H1 (cell line): Measurements from ENCODE around the gene SAFB. TPM values are rescaled to one million over a fixed set of nuclear protein-coding genes. Genes with fewer than 3 reads are reported as not detected.
A peak's percentile ranks its signal among the peaks of the same experiment; 100 is the strongest.

Experiments
- CTCF ChIA-PET: fragments of 300-600 bp; sonication (Branson Sonifier 250); formaldehyde crosslinking; loops from one replicate; lab custom pipeline; 2021; ENCODE audit not compliant: partially characterized antibody; lab: Charles Lee
- POLR2A ChIA-PET: fragments of 300-600 bp; sonication (Branson Sonifier 250); formaldehyde crosslinking; loops from one replicate; lab custom pipeline; 2021; ENCODE audit warnings: inconsistent platforms; ENCODE audit not compliant: partially characterized antibody; lab: Charles Lee
- DNase-seq, 2 experiments: peaks; one replicate each; pipeline versions ENCODE4 v3.0.0 to v3.0.0-alpha.2; 2010 to 2022; ENCODE audit warnings: low spot score in 2 of 2, low read depth in 1 of 2, mixed read lengths in 1 of 2
- FAIRE-seq: peaks from 2 replicates; lab custom pipeline; 2011; peaks lifted over from hg19 to GRCh38; lab: Jason Lieb, UNC
- H2AFZ ChIP-seq: 2 replicates; pipeline ENCODE4 v1.8.1; 2012; ENCODE audit warnings: low read length, inconsistent platforms
- H2AK5ac ChIP-seq: 2 replicates; pipeline ENCODE4 v1.6.1; 2013; ENCODE audit warnings: low read depth, low read length
- H2BK120ac ChIP-seq: replicated peaks from 2 replicates; pipeline ENCODE3; 2013; ENCODE audit warnings: low read depth, low read length, inconsistent platforms
- H2BK12ac ChIP-seq: 2 replicates; pipeline ENCODE4 v1.6.1; 2013; ENCODE audit warnings: low read depth, low read length
- H2BK15ac ChIP-seq: 2 replicates; pipeline ENCODE4 v1.6.1; 2013; ENCODE audit warnings: low read length
- H2BK20ac ChIP-seq: 2 replicates; pipeline ENCODE4 v1.6.1; 2013; ENCODE audit warnings: low read length
- H2BK5ac ChIP-seq: 2 replicates; pipeline ENCODE4 v1.6.1; 2013; ENCODE audit warnings: low read depth, low read length
- H3K14ac ChIP-seq: 2 replicates; pipeline ENCODE4 v1.6.1; 2013; ENCODE audit warnings: inconsistent platforms; ENCODE audit not compliant: insufficient read length
- H3K18ac ChIP-seq: 2 replicates; pipeline ENCODE4 v1.6.1; 2013; ENCODE audit warnings: low read length; ENCODE audit errors: extremely low read depth
- H3K23ac ChIP-seq: 2 replicates; pipeline ENCODE4 v1.6.1; 2013; ENCODE audit warnings: inconsistent platforms; ENCODE audit not compliant: insufficient read length
- H3K23me2 ChIP-seq: 2 replicates; pipeline ENCODE4 v1.6.1; 2013; ENCODE audit warnings: low read depth, low read length
- H3K27ac ChIP-seq: 2 replicates; pipeline ENCODE4 v1.6.1; 2011; ENCODE audit warnings: low read depth, low read length, inconsistent platforms
- H3K27me3 ChIP-seq, 4 experiments: replicated peaks in 1 of 4; 1 replicate in 1 of 4; 2 replicates in 3 of 4; pipeline versions ENCODE4 v1.6.1 to v1.8.1; 2011 to 2013; ENCODE audit warnings: low read length in 3 of 4, mild to moderate bottlenecking in 3 of 4, inconsistent platforms in 2 of 4, mixed read lengths in 2 of 4, moderate library complexity in 1 of 4; ENCODE audit not compliant: control insufficient read depth in 3 of 4, insufficient read depth in 3 of 4; ENCODE audit errors: extremely low read depth in 1 of 4
- H3K36me3 ChIP-seq, 4 experiments: 2 replicates each; pipeline versions ENCODE4 v1.6.1 to v1.8.1; 2011 to 2013; ENCODE audit warnings: mild to moderate bottlenecking in 4 of 4, low read length in 3 of 4, moderate library complexity in 2 of 4, control low read depth in 1 of 4, inconsistent platforms in 1 of 4; ENCODE audit not compliant: insufficient read depth in 4 of 4, control insufficient read depth in 2 of 4
- H3K4ac ChIP-seq: replicated peaks from 2 replicates; pipeline ENCODE3; 2013; ENCODE audit warnings: low read length, low read depth, mixed read lengths, inconsistent platforms; ENCODE audit not compliant: insufficient read length
- H3K4me1 ChIP-seq, 4 experiments: replicated peaks in 1 of 4; 1 replicate in 1 of 4; 2 replicates in 3 of 4; pipeline versions ENCODE4 v1.6.1 to v1.8.1; 2011 to 2013; ENCODE audit warnings: low read length in 3 of 4, inconsistent platforms in 2 of 4, mixed read lengths in 1 of 4; ENCODE audit not compliant: insufficient read depth in 4 of 4, control insufficient read depth in 3 of 4
- H3K4me2 ChIP-seq, 2 experiments: 2 replicates each; pipeline versions ENCODE4 v1.6.1 to v1.8.1; 2011 to 2013; ENCODE audit warnings: low read depth in 2 of 2, low read length in 2 of 2, control low read depth in 1 of 2, inconsistent platforms in 1 of 2, mild to moderate bottlenecking in 1 of 2; ENCODE audit not compliant: insufficient read depth in 1 of 2
- H3K4me3 ChIP-seq, 4 experiments: fragments of 200-600, 300-600 bp in 1 of 4; sonication (generic), shearing (Covaris generic), sonication (Bioruptor Twin) in 1 of 4; 2 replicates each; pipeline versions ENCODE4 v1.5.1 to v1.8.1; 2011 to 2016; ENCODE audit warnings: low read length in 4 of 4, low read depth in 3 of 4, control low read depth in 2 of 4, inconsistent platforms in 2 of 4, mild to moderate bottlenecking in 2 of 4, mixed read lengths in 1 of 4, moderate library complexity in 1 of 4; ENCODE audit not compliant: insufficient read depth in 2 of 4; ENCODE audit errors: extremely low read depth in 1 of 4
- H3K56ac ChIP-seq: replicated peaks from 2 replicates; pipeline ENCODE3; 2013; ENCODE audit warnings: low read depth, mild to moderate bottlenecking, mixed read lengths, low read length, inconsistent platforms; ENCODE audit not compliant: insufficient read length
- H3K79me1 ChIP-seq: 2 replicates; pipeline ENCODE4 v1.6.1; 2013; ENCODE audit warnings: low read depth, low read length, control low read depth
- H3K79me2 ChIP-seq, 2 experiments: 2 replicates each; pipeline versions ENCODE4 v1.6.1 to v1.8.1; 2012 to 2013; ENCODE audit warnings: low read length in 2 of 2, mild to moderate bottlenecking in 2 of 2, inconsistent platforms in 1 of 2; ENCODE audit not compliant: insufficient read depth in 2 of 2, control insufficient read depth in 1 of 2
- H3K9ac ChIP-seq, 4 experiments: replicated peaks in 1 of 4; 1 replicate in 1 of 4; 2 replicates in 3 of 4; pipeline versions ENCODE4 v1.6.1 to v1.8.1; 2011 to 2013; ENCODE audit warnings: low read depth in 3 of 4, low read length in 3 of 4, control low read depth in 2 of 4, mild to moderate bottlenecking in 2 of 4, moderate library complexity in 2 of 4, inconsistent platforms in 1 of 4; ENCODE audit errors: extremely low read depth in 1 of 4
- H3K9me3 ChIP-seq, 2 experiments: 2 replicates each; pipeline versions ENCODE4 v1.6.1 to v1.8.1; 2012 to 2013; ENCODE audit warnings: mild to moderate bottlenecking in 2 of 2, moderate library complexity in 2 of 2, control low read depth in 1 of 2, inconsistent platforms in 1 of 2, low read depth in 1 of 2, low read length in 1 of 2, mixed read lengths in 1 of 2; ENCODE audit not compliant: insufficient read depth in 2 of 2
- H4K20me1 ChIP-seq, 2 experiments: replicated peaks in 1 of 2; 2 replicates each; pipeline versions ENCODE3 to v1.8.1; 2011 to 2013; ENCODE audit warnings: inconsistent platforms in 2 of 2, low read length in 2 of 2, mild to moderate bottlenecking in 1 of 2; ENCODE audit not compliant: insufficient read depth in 2 of 2, control insufficient read depth in 1 of 2
- H4K5ac ChIP-seq: 2 replicates; pipeline ENCODE4 v1.6.1; 2013; ENCODE audit warnings: low read length, low read depth, mixed read lengths, inconsistent platforms; ENCODE audit not compliant: insufficient read length
- H4K8ac ChIP-seq: 2 replicates; pipeline ENCODE4 v1.8.0; 2013; ENCODE audit warnings: mild to moderate bottlenecking, moderate library complexity, low read length, inconsistent platforms; ENCODE audit not compliant: insufficient read depth; ENCODE audit errors: extremely low read depth
- H4K91ac ChIP-seq: replicated peaks from 2 replicates; pipeline ENCODE3; 2013; ENCODE audit warnings: low read length, mixed read lengths, inconsistent platforms; ENCODE audit not compliant: insufficient read length
- ATF2 ChIP-seq: IDR thresholded peaks from 2 replicates; pipeline ENCODE4 v1.6.1; 2012; ENCODE audit warnings: low read length, inconsistent platforms
- CBX8 ChIP-seq: fragments of 300-800, 300-1000 bp; sonication (generic); IDR thresholded peaks from 2 replicates; pipeline ENCODE4 v1.7.1; 2016; ENCODE audit warnings: low read depth, low read length, borderline replicate concordance
- CEBPB ChIP-seq: IDR thresholded peaks from 2 replicates; pipeline ENCODE4 v1.6.1; 2012; ENCODE audit warnings: low read depth, low read length
- CREB1 ChIP-seq: IDR thresholded peaks from 2 replicates; pipeline ENCODE4 v1.6.1; 2012; ENCODE audit warnings: inconsistent platforms
- JUN ChIP-seq: IDR thresholded peaks from 2 replicates; pipeline ENCODE4 v1.6.1; 2011; ENCODE audit warnings: low read depth, mild to moderate bottlenecking, improper control_type of control experiment, low read length
- JUND ChIP-seq: IDR thresholded peaks from 2 replicates; pipeline ENCODE4 v1.6.1; 2011; ENCODE audit warnings: mild to moderate bottlenecking, improper control_type of control experiment, low read length
- NRF1 ChIP-seq: IDR thresholded peaks from 2 replicates; pipeline ENCODE4 v1.6.1; 2011; ENCODE audit warnings: mild to moderate bottlenecking, low read depth, low read length, improper control_type of control experiment
- POLR2A ChIP-seq, 2 experiments: IDR thresholded peaks; 1 replicate in 1 of 2; 2 replicates in 1 of 2; pipeline ENCODE4 v1.6.1; 2011; ENCODE audit warnings: low read depth in 2 of 2, low read length in 2 of 2, mild to moderate bottlenecking in 2 of 2; ENCODE audit errors: control extremely low read depth in 1 of 2
- RAD21 ChIP-seq, 2 experiments: IDR thresholded peaks in 1 of 2; conservative IDR thresholded peaks in 1 of 2; 2 replicates each; pipeline ENCODE4 v1.6.1; 2011; ENCODE audit warnings: low read depth in 2 of 2, low read length in 2 of 2, improper control_type of control experiment in 1 of 2, inconsistent platforms in 1 of 2, mild to moderate bottlenecking in 1 of 2, moderate library complexity in 1 of 2
- RBBP5 ChIP-seq: IDR thresholded peaks from 2 replicates; pipeline ENCODE4 v1.7.1; 2012; ENCODE audit warnings: low read depth, mild to moderate bottlenecking, inconsistent platforms, low read length, moderate library complexity, borderline replicate concordance
- RXRA ChIP-seq: IDR thresholded peaks from 2 replicates; pipeline ENCODE4 v1.6.1; 2011; ENCODE audit warnings: low read depth, mild to moderate bottlenecking, low read length, moderate library complexity; ENCODE audit not compliant: insufficient read depth
- SIN3A ChIP-seq, 2 experiments: IDR thresholded peaks in 1 of 2; conservative IDR thresholded peaks in 1 of 2; 2 replicates each; pipeline ENCODE4 v1.6.1; 2011 to 2012; ENCODE audit warnings: low read length in 2 of 2, improper control_type of control experiment in 1 of 2, low read depth in 1 of 2, mild to moderate bottlenecking in 1 of 2
- SIX5 ChIP-seq: IDR thresholded peaks from 2 replicates; pipeline ENCODE4 v1.6.1; 2011; ENCODE audit warnings: mild to moderate bottlenecking, low read depth, low read length
- WGBS, 2 experiments: shearing (Covaris generic) in 1 of 2; methylation state at CpG; one replicate each; pipeline versions ENCODE4 v1.1.6 to v1.1.7; 2013 to 2015; ENCODE audit warnings: low lambda C conversion rate in 2 of 2, mixed read lengths in 2 of 2, inconsistent platforms in 1 of 2, low coverage in 1 of 2, missing lambda C conversion rate in 1 of 2; ENCODE audit not compliant: insufficient replicate concordance in 2 of 2, insufficient coverage in 1 of 2, insufficient read length in 1 of 2; ENCODE audit errors: extremely low coverage in 1 of 2, missing lambda C conversion rate in 1 of 2; 5-methylcytosine and 5-hydroxymethylcytosine counted together
- polyA plus RNA-seq, 7 experiments: library from polyadenylated mRNA; depleted of rRNA in 3 of 7; stranded (reverse) in 5 of 7; unstranded in 2 of 7; fragments of >200 nt in 5 of 7; fragments of 200-250 nt in 2 of 7; gene quantifications; 1 replicate in 5 of 7; 2 replicates in 1 of 7; 4 replicates in 1 of 7; pipeline versions ENCODE4 v1.2.1 to v1.2.3, GENCODE V29; 2011 to 2013; ENCODE audit warnings: missing spikeins in 2 of 7, mixed read lengths in 2 of 7
- total RNA-seq: library from RNA; stranded (reverse); fragmentation: NEBNext Ultra II Directional; extraction: Animal tissue kit (Norgen Biotek cat#: 25700); gene quantifications from 2 replicates; pipeline ENCODE4 v1.2.1, GENCODE V29; 2021

Gene SAFB
- total and polyA plus RNA-seq, 2 of the 8 experiments (the other 6 are each of a cell fraction or from before 2014, with no cell fraction given): 27.0 to 110 TPM

GRCh38 chr19:5661483-5661882, 38.6 kb downstream of the SAFB start:
- Histone ChIP-seq H3K18ac (no peak overlapping the region), H2BK120ac (no peak overlapping the region), H4K5ac (no peak overlapping the region), H3K27ac (no peak overlapping the region), H3K79me1 (no peaks in the 10 kb centered on the region; the same call in 1 of the 2 replicates), H4K8ac (peak overlapping the region; percentile 51; the same call in 1 of the 2 replicates), H3K9ac (no peak overlapping the region), H3K14ac (no peak overlapping the region), H2BK20ac (no peak overlapping the region), H3K23ac (no peak overlapping the region), H2AK5ac (no peak overlapping the region), H2BK5ac (no peak overlapping the region; the same call in 1 of the 2 replicates), H3K79me2 (no peaks in the 10 kb centered on the region), H3K27me3 (no peaks in the 10 kb centered on the region), H3K23me2 (no peaks in the 10 kb centered on the region), H4K20me1 (peaks cover 3 to 10% of the 10 kb centered on the region in 2 experiments), H2BK12ac (no peak overlapping the region), H2BK15ac (no peak overlapping the region), H3K36me3 (peaks cover 37 to 86% (median 68%) of the 10 kb centered on the region in 4 experiments), H4K91ac (no peak overlapping the region), H3K4me3 (no peak overlapping the region), H3K4me1 (no peaks in the 10 kb centered on the region), H2AFZ (no peak overlapping the region), H3K9me3 (no peaks in the 10 kb centered on the region), H3K56ac (no peak overlapping the region), H3K4ac (no peak overlapping the region), H3K4me2 (no peak overlapping the region)
- no peak for DNase-seq
- FAIRE-seq: no peak
- ChIA-PET POLR2A (interaction anchor here (0.6 to 3.8 kb wide), 5 partner anchors 8 to 127 kb away, joined by 3 to 16 read pairs (median 4); partner anchors contain the start of genes RPL36, SAFB and SAFB2), CTCF (interaction anchor here (0.6 to 1.2 kb wide), 3 partner anchors 10 to 1024 kb away, joined by 3 to 4 read pairs (median 3); no protein-coding TSS in a partner anchor)
- 95% methylated on average over 37 of the region's 42 CpGs; no CpG with 5 or more reads in 1 of the 2 experiments for WGBS, 2 experiments
- TF ChIP-seq SIX5: no peak
- no peak for TF ChIP-seq RBBP5
- TF ChIP-seq JUND: no peak
- no peak for TF ChIP-seq CBX8
- no peak for TF ChIP-seq JUN
- no peak for TF ChIP-seq CEBPB
- TF ChIP-seq CREB1: no peak
- TF ChIP-seq NRF1: no peak
- TF ChIP-seq ATF2: no peak
- no peak for TF ChIP-seq RAD21 (IDR thresholded peaks at IDR 0.05 in 1 of 2, conservative IDR thresholded peaks at IDR 0.05 in 1 of 2; ENCODE audit: low read depth in 2 of 2, low read length in 2 of 2)
- TF ChIP-seq RXRA: no peak
- TF ChIP-seq POLR2A (IDR thresholded peaks at IDR 0.05; ENCODE audit: control extremely low read depth in 1 of 2, low read depth in 2 of 2, low read length in 2 of 2): no peak
- no peak for TF ChIP-seq SIN3A (conservative IDR thresholded peaks at IDR 0.05 in 1 of 2, IDR thresholded peaks at IDR 0.05 in 1 of 2; ENCODE audit: low read depth in 1 of 2, low read length in 2 of 2)
